IPS-20b (cell line): ENCODE measurements around the gene DYNC2I2.

Experiments used
- H3K27ac ChIP-seq: one replicate; pipeline ENCODE4 v1.5.1; 2013; ENCODE audit warnings: low read length
- H3K27me3 ChIP-seq: 2 replicates; pipeline ENCODE4 v1.6.1; 2013; ENCODE audit warnings: mild to moderate bottlenecking, low read length, inconsistent platforms; ENCODE audit not compliant: insufficient read depth
- H3K36me3 ChIP-seq: 2 replicates; pipeline ENCODE4 v1.6.1; 2013; ENCODE audit warnings: low read depth, mild to moderate bottlenecking, inconsistent platforms, low read length, moderate library complexity; ENCODE audit not compliant: insufficient read depth
- H3K4me1 ChIP-seq: 2 replicates; pipeline ENCODE4 v1.6.1; 2013; ENCODE audit warnings: mild to moderate bottlenecking, control low read depth, inconsistent platforms, low read length, moderate library complexity; ENCODE audit not compliant: insufficient read depth
- H3K4me3 ChIP-seq: 2 replicates; pipeline ENCODE4 v1.5.1; 2013; ENCODE audit warnings: mild to moderate bottlenecking, low read length, inconsistent platforms
- H3K9ac ChIP-seq: 2 replicates; pipeline ENCODE4 v1.6.1; 2013; ENCODE audit warnings: low read depth, mild to moderate bottlenecking, inconsistent platforms, low read length, moderate library complexity
- H3K9me3 ChIP-seq: 2 replicates; pipeline ENCODE4 v1.6.1; 2013; ENCODE audit warnings: mild to moderate bottlenecking, low read depth, low read length, inconsistent platforms; ENCODE audit not compliant: insufficient read depth

Gene DYNC2I2

DNA sequence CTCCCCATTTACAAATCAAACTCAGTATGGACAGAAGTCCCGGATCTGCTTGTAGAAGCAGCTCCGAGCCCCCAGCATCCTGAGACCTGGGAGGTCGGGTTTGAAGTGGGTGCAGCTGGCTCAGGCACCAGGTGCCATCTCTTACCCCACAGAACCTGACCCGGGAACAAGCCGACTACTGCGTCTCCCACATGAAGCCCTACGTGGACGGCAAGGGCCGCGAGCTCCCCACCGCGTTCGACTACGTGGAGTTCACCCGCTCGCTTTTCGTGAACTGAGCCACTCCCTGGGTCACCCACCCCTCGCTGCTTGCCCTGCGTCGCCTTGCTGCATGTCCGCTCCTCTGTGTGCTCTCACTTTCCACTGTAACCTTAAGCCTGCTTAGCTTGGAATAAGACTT is 23.6 kb downstream of the DYNC2I2 start:
- Histone ChIP-seq H3K9ac (no peak overlapping the region), H3K4me3 (no peak overlapping the region), H3K36me3 (peaks cover 69% of the 10 kb centered on the region), H3K4me1 (peaks cover 7% of the 10 kb centered on the region; the same call in 1 of the 2 replicates), H3K27ac (no peak overlapping the region), H3K27me3 (no peaks in the 10 kb centered on the region), H3K9me3 (no peaks in the 10 kb centered on the region)

GRCh38 chr9:128632486-128632885 is 24.2 kb downstream of the DYNC2I2 start:
- Histone ChIP-seq H3K27ac (no peak overlapping the region), H3K4me1 (peaks cover 7% of the 10 kb centered on the region; the same call in 1 of the 2 replicates), H3K4me3 (no peak overlapping the region), H3K9me3 (no peaks in the 10 kb centered on the region), H3K36me3 (peaks cover 71% of the 10 kb centered on the region), H3K9ac (no peak overlapping the region), H3K27me3 (no peaks in the 10 kb centered on the region)

- Histone ChIP-seq H3K36me3 (peaks cover 72% of the 10 kb centered on the region), H3K9ac (no peak overlapping the region), H3K4me1 (peaks cover 7% of the 10 kb centered on the region; the same call in 1 of the 2 replicates), H3K4me3 (no peak overlapping the region), H3K9me3 (no peaks in the 10 kb centered on the region), H3K27me3 (no peaks in the 10 kb centered on the region), H3K27ac (no peak overlapping the region)
Observed at GRCh38 chr9:128632066-128632465, 24.6 kb downstream of the DYNC2I2 start.

DNA sequence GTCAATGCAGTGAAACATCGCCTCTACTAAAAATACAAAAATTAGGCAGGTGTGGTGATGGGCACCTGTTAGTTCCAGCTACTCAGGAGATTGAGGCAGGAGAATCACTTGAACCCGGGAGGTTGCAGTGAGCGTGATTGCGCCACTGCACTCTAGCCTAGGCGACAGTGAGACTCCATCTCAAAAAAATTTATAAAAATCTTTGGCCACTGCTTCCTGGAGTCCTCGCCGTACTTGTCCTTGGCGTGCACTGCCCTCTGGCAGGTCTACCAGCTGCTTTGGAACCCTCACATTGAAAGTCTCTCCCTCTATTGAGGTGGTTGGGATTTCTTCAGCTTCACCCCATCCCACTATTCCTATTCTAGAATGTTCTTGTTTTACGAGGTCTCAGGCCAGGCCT is 25.0 kb downstream of the DYNC2I2 start:
- Histone ChIP-seq H3K9ac (no peak overlapping the region), H3K27ac (no peak overlapping the region), H3K4me3 (no peak overlapping the region), H3K9me3 (no peaks in the 10 kb centered on the region), H3K4me1 (peaks cover 7% of the 10 kb centered on the region; the same call in 1 of the 2 replicates), H3K36me3 (peaks cover 72% of the 10 kb centered on the region), H3K27me3 (no peaks in the 10 kb centered on the region)

DNA sequence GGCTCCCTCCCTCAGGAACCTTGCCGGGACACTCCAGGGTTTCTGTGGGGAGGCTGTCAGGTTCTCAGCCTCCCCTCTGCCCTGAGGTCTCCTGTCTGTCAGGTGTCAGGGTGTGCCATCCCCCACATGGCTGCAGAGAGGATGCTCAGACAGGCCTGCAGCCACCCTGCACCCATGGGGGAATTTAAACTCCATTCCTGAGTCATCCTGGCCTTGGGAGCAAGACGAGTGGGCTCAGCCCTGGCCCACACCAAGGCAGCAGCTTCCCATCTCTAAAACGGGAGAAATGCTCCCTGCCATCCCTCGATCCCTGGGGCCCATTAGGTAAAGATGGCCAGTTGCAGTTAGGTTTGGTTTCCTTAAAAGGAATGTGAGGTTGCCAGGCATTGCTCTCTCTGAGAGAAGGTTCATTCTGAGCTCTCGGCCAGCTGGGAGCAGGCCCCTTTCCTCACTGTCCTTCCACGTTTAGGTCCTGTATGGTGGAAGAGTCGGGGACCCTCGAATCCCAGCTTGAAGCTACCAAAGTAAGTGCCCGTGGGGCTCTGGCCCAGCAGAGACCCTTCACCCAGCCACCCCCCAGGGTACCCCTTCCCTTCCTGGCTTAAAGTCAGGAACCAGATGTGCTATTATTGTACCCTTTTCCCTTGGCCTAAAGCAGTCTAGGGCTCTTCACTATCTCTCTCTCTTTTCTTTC is 26.6 kb downstream of the DYNC2I2 start:
- no peaks in the 10 kb centered on the region for H3K4me1 ChIP-seq
- H3K9me3 ChIP-seq, result no peaks in the 10 kb centered on the region
- peaks cover 82% of the 10 kb centered on the region for H3K36me3 ChIP-seq
- H3K9ac ChIP-seq, result no peak overlapping the region
- no peaks in the 10 kb centered on the region for H3K27me3 ChIP-seq
- H3K4me3 ChIP-seq, result no peak overlapping the region
- no peak overlapping the region for H3K27ac ChIP-seq

GRCh38 chr9:128629136-128629535 is 27.5 kb downstream of the DYNC2I2 start:
- H3K27ac ChIP-seq, result no peak overlapping the region
- H3K9me3 ChIP-seq, result no peaks in the 10 kb centered on the region
- peaks cover 82% of the 10 kb centered on the region for H3K36me3 ChIP-seq
- no peaks in the 10 kb centered on the region for H3K27me3 ChIP-seq
- H3K4me1 ChIP-seq, result no peaks in the 10 kb centered on the region
- no peak overlapping the region for H3K4me3 ChIP-seq
- no peak overlapping the region for H3K9ac ChIP-seq

DNA sequence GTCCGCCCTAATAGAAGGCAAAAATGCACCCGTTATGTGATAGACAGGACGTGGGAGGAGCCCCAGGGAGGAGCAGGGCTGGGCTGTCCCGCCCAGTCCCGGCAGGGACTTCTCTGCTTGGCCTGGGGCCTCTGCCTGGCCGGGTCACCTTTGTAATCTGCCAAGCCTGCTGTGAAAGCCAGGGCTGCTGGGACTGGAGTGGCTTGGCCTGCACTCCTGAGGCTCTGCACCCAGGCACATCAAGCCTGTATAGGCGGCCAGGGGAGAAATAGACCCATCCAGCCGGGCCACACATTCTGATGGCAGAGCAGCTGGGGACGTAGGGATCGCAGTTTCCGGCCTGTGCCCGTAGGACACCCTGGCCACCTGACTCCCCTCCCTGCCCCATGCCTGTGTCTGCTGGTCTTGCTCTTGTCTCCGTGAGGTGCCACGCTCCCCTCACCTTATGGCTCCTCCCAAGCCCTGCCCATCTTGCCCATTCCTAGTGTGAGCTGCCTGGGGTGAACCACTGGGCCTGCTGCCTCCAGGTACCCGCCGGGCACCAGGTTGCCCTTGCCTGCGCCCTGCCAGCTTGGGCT is 28.1 kb downstream of the DYNC2I2 start:
- no peak overlapping the region for H3K9ac ChIP-seq
- H3K27ac ChIP-seq, result no peak overlapping the region
- no peak overlapping the region for H3K4me3 ChIP-seq
- H3K4me1 ChIP-seq, result no peaks in the 10 kb centered on the region
- no peaks in the 10 kb centered on the region for H3K9me3 ChIP-seq
- no peaks in the 10 kb centered on the region for H3K27me3 ChIP-seq
- H3K36me3 ChIP-seq, result peaks cover 79% of the 10 kb centered on the region

DNA sequence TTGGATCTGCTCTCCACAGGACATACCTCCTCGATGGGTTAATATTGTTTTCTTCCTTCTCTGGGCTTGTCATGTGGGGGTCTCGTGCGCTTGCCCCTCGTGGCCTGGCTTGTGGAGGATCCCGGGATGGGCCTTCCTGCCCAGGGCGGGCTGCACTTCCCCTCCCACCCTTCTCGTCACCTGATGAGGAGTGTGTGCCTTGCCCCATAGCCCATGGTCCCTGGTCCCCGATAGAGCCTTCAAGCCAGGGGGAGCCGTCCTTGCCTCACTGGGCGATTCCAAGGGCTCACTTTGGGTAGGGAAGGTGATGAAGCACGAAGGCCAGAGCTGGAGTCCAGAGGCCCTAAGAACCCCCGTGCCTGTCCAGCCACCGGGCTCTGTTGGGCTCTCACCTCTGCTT is 28.7 kb downstream of the DYNC2I2 start:
- H3K9me3 ChIP-seq, result no peaks in the 10 kb centered on the region
- H3K4me3 ChIP-seq, result no peak overlapping the region
- peaks cover 73% of the 10 kb centered on the region for H3K36me3 ChIP-seq
- no peaks in the 10 kb centered on the region for H3K4me1 ChIP-seq
- H3K9ac ChIP-seq, result no peak overlapping the region
- no peaks in the 10 kb centered on the region for H3K27me3 ChIP-seq
- H3K27ac ChIP-seq, result no peak overlapping the region

- Histone ChIP-seq H3K4me3 (no peak overlapping the region), H3K9me3 (no peaks in the 10 kb centered on the region), H3K27ac (no peak overlapping the region), H3K4me1 (no peaks in the 10 kb centered on the region), H3K9ac (no peak overlapping the region), H3K27me3 (no peaks in the 10 kb centered on the region), H3K36me3 (peaks cover 67% of the 10 kb centered on the region)
Observed at GRCh38 chr9:128627127-128627715, 29.4 kb downstream of the DYNC2I2 start.

GRCh38 chr9:128626181-128626580 is 30.5 kb downstream of the DYNC2I2 start:
- Histone ChIP-seq H3K36me3 (peaks cover 71% of the 10 kb centered on the region), H3K9ac (no peak overlapping the region), H3K4me1 (no peaks in the 10 kb centered on the region), H3K9me3 (no peaks in the 10 kb centered on the region), H3K27ac (no peak overlapping the region), H3K4me3 (no peak overlapping the region), H3K27me3 (no peaks in the 10 kb centered on the region)

DNA sequence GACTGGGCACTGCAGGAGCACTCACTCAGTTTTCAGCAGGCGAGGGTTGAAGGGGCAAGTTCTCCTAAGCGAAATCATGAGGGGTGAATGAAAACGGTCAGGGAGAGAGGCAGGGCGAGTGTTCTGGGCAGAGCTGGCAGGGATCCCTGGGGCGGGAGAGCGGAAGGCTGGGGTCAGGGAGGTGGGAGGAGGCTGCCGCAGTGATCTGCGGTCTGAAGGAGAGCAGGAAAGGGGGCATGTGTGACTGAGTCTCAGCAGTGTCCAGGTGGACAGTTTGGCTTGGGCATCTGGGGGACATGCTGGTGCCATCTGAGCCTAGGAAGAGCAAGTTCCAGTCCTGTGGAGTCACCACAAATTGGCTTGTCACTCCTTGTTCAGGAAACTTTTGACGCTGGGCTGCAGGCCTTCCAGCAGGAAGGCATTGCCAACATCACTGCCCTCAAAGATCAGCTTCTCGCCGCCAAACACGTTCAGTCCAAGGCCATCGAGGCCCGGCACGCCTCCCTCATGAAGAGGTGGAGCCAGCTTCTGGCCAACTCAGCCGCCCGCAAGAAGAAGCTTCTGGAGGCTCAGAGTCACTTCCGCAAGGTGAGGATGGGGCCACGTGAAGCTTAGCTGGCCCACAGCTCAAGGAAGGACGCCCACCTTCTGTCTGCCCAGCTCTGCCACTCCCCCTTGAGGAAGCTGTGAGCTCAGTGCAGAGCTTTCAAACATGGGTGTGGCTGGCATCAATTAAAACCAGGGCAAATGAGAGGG is 31.1 kb downstream of the DYNC2I2 start:
- H3K36me3 ChIP-seq, result peaks cover 78% of the 10 kb centered on the region
- no peak overlapping the region for H3K9ac ChIP-seq
- H3K27ac ChIP-seq, result no peak overlapping the region
- H3K4me1 ChIP-seq, result no peaks in the 10 kb centered on the region
- no peak overlapping the region for H3K4me3 ChIP-seq
- no peaks in the 10 kb centered on the region for H3K9me3 ChIP-seq
- no peaks in the 10 kb centered on the region for H3K27me3 ChIP-seq
